ENCODE measurements around the gene PPFIA2.

DNA sequence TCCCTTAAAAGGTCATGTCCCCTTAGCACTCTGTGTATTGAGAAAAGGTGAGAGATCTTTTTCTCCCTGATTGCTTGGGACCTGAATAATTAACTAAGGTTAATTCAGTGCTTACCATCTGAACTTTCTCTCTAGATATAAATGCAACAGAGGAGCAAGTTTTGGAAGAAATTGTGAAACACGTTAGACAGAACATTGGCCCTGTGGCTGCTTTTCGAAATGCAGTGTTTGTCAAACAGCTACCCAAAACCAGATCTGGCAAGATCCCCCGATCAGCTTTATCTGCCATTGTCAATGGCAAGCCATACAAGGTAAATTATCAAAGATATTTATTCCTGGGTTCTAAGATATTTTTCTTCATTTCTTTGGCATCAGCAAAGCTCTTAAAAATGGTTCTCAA, 505.8 kb downstream of the PPFIA2 start:
- TF ChIP-seq, protein P1, sequence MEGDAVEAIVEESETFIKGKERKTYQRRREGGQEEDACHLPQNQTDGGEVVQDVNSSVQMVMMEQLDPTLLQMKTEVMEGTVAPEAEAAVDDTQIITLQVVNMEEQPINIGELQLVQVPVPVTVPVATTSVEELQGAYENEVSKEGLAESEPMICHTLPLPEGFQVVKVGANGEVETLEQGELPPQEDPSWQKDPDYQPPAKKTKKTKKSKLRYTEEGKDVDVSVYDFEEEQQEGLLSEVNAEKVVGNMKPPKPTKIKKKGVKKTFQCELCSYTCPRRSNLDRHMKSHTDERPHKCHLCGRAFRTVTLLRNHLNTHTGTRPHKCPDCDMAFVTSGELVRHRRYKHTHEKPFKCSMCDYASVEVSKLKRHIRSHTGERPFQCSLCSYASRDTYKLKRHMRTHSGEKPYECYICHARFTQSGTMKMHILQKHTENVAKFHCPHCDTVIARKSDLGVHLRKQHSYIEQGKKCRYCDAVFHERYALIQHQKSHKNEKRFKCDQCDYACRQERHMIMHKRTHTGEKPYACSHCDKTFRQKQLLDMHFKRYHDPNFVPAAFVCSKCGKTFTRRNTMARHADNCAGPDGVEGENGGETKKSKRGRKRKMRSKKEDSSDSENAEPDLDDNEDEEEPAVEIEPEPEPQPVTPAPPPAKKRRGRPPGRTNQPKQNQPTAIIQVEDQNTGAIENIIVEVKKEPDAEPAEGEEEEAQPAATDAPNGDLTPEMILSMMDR (IDR thresholded peaks at IDR 0.05) = no peak
- no peak for TF ChIP-seq POLR2A (IDR thresholded peaks at IDR 0.05)
